GM08714 (cell line): ENCODE data around the gene IL17A.

Source experiments
- H3K4me3 ChIP-seq: fragments of 200-500 bp; sonication (Bioruptor generic); 2 replicates; pipeline ENCODE4 v1.5.1; 2014; ENCODE audit warnings: mild to moderate bottlenecking, low read length, inconsistent platforms
- ZNF274 ChIP-seq: IDR thresholded peaks from 2 replicates; pipeline ENCODE4 v1.6.1; 2012; ENCODE audit warnings: mild to moderate bottlenecking, low read depth, low read length

Gene IL17A

DNA sequence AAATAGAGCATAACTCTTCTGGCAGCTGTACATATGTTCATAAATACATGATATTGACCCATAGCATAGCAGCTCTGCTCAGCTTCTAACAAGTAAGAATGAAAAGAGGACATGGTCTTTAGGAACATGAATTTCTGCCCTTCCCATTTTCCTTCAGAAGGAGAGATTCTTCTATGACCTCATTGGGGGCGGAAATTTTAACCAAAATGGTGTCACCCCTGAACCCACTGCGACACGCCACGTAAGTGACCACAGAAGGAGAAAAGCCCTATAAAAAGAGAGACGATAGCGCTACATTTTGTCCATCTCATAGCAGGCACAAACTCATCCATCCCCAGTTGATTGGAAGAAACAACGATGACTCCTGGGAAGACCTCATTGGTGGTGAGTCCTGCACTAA lies at the start of gene IL17A:
IL17A (plus strand) TSS at position 301 of the 400 bp plus-strand sequence; CDS start at position 358, 57 bp downstream.
- no peak for TF ChIP-seq ZNF274
- H3K4me3 ChIP-seq, result no peak within 1 kb of the TSS

GRCh38 chr6:52136934-52137467 lies 49.2 kb upstream of the IL17A start:
- TF ChIP-seq ZNF274, result no peak
- H3K4me3 ChIP-seq, result no peak overlapping the region

DNA sequence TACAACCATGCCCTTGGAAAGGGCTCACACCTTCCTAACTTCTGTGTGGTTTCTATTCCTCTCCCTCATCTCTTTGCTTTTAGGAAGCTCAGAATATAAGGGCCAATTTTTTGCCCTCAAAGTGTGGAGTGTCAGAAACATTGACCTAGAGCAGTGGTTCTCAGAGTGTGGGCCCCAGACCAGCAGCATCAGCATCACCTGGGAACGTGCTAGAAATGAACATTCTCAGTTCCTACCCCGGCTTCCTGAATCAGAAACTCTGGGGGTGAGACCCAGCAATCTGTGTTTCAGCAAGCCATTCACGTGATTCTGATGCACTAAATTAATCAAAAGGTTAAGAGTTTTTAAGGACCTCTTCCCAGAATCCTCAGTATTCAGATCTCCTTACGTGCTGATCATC lies 47.9 kb upstream of the IL17A start:
- TF ChIP-seq ZNF274, result no peak
- H3K4me3 ChIP-seq, result no peak overlapping the region

DNA sequence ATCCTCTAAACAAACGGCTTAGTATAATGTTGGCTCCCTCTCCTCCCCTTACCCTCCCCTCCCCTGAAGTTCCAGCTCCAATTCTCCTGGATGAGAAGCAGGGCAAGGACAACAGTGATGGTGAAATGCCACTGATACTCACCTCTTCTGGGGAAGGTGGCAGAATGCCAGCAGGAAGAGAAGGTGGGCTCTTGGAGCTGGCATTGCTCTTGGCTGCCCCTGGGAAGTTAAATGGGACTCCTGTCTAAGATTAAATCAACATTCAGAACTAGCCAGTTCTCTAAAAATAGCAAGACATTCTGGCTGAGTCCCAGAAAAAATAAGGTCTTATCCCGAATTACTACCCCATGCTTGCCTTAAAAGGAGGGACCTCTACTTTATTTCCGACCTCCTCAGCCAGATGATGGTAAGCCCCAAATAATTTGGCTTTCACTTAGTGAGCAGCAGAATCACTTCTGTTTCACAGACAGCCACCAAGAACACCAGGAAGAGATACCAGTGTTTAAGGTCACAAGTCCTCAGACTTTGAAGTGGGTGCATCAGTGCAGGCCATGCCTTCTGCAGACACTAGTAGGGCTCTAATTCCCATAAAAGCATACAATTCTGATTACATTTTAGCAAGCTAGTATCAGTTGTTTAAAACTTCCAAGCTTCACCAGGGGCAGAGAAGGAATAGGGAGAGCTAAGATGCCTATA lies 46.0 kb upstream of the IL17A start:
- H3K4me3 ChIP-seq, result no peak overlapping the region
- TF ChIP-seq ZNF274, result no peak

DNA sequence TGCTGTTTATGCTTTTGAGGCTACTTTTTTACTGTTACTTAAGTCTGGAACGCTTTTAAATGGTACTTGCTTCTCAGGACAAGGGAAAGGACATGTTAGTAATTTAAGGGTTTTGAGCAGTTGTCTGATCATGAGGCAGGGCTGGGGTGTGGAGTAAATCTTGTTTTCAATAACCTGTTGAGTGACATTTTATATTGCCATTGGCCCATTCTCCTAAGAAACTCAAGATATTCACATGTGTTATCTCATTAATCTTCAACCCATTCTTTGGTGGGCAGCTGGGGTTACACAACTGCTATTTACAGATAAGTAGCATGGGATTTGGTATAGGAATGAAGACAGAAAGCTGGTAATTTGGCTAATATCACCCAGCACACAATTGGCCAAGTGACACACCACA lies 44.6 kb upstream of the IL17A start:
- TF ChIP-seq ZNF274, result no peak

DNA sequence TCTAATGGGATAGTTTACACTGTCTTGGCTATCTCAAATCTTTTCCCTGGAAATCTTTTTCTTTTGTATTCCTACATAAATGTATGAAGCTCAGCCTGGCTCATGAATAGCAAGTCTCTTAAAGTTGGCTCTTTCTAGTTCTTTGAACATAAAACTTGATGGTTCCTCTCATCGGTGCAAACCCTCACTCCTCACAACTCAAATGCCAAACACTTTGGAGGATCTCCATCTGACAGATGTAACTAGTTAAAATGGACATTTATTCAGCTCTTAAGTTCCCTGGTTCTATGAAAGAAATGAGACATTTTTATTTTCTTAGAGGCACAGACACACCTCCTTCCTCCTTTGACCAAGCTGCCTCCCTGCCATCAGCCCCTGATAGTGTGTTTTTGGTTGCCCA lies 43.6 kb upstream of the IL17A start:
- no peak overlapping the region for H3K4me3 ChIP-seq
- TF ChIP-seq ZNF274, result no peak

More for the DNA sequence above, 44.6 kb upstream of the IL17A start:
- no peak overlapping the region for H3K4me3 ChIP-seq

- TF ChIP-seq ZNF274, result no peak
Observed at GRCh38 chr6:52143551-52143950, 42.6 kb upstream of the IL17A start.

GRCh38 chr6:52144196-52145076 lies 41.7 kb upstream of the IL17A start:
- TF ChIP-seq ZNF274, result no peak
- H3K4me3 ChIP-seq, result no peak overlapping the region

More at GRCh38 chr6:52143551-52143950, 42.6 kb upstream of the IL17A start:
- H3K4me3 ChIP-seq, result no peak overlapping the region

- TF ChIP-seq ZNF274, result no peak
- no peak overlapping the region for H3K4me3 ChIP-seq
Observed at GRCh38 chr6:52146851-52147445, 39.2 kb upstream of the IL17A start.

DNA sequence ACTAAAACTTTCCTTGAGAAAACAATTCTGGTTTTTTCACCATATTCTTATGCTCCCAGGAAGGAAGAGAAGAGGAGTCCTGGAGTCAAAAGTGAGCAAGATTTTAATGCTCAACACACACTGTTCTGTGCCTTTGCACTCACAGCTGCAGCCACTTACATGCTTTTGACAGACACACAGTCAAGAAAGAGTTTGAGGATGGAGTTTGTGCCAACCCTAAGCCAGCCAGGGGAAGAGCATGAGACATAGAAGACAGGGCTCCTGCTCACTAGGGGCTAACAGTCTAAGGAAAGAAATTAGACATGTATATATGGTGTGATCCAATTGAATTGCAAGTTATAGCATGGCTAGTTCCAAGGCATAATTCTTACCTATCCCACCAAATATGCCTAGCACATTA lies 37.1 kb upstream of the IL17A start:
- H3K4me3 ChIP-seq, result no peak overlapping the region
- TF ChIP-seq ZNF274, result no peak

DNA sequence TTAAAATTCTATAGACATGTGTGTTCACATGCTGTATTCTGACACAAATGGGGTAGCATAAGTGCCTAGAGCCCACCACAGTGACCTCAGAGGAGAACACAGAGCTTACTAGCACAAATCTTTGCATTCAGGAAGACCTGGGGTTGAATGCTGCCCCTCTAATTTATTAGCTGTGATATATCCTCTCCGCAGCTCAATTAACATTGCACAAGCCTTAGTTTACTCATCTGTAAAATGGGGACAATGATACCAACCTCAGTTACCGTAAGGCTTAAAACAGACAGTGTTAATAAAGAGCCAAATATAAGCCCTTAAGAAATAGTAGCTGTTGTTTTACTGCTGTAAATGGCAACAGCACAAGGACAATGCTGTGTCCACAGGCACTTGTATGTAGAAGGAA lies 36.2 kb upstream of the IL17A start:
- TF ChIP-seq ZNF274, result no peak
- H3K4me3 ChIP-seq, result no peak overlapping the region

GRCh38 chr6:52152070-52152423 lies 34.1 kb upstream of the IL17A start:
- no peak for TF ChIP-seq ZNF274
- no peak overlapping the region for H3K4me3 ChIP-seq

DNA sequence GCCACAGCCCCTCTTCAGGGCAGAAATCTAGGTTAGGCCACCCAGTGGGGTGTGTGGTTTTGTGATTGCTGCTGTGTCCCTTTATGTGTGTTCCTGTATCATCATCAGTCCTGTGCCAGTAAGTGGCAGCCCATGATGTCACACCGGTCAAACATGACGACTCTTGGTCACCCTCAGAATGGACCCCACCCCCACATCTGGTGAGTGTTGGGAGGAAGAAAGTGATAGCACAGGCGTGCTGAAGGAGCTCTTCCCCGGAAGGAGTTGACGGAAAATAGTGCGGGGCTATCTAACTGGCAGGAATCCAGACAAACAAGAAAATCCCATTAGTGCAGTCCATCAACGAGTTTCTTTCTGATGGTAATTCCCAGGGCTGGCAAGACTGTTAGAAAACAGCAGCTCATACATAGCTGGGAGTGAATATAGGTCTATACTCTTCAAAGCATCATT lies 33.4 kb upstream of the IL17A start:
- no peak overlapping the region for H3K4me3 ChIP-seq
- no peak for TF ChIP-seq ZNF274

DNA sequence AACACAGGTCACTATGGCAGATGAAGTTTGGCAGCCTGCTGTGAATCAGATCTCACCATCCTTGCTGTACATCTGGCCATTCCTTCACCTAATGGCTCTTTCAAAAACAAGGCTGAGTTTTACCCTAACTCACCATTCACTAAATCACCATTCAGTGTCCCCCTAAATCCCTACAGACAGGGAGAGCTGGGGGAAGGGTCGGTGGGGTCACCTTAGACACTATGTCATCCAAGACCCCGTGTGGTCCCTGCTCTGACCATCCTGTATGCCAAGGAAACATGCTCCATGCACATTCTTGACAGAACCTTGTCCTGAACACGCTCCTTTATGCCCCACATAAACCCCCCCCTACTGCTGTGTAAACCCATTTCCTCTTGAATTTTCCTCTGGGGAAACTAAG lies 31.8 kb upstream of the IL17A start:
- no peak for TF ChIP-seq ZNF274

More for the DNA sequence above, 31.8 kb upstream of the IL17A start:
- no peak overlapping the region for H3K4me3 ChIP-seq
